K562 (cell line): ENCODE data around the gene DUS4L. TPM values are rescaled to one million over a fixed set of nuclear protein-coding genes. Genes with fewer than 3 reads are reported as not detected.

Experiments used
- ADNP ChIP-seq: fragments of 200-800 bp; sonication (Bioruptor generic); IDR thresholded peaks from 2 replicates; pipeline ENCODE4 v1.6.1; 2016; ENCODE audit warnings: missing genetic modification characterization, missing compliant biosample characterization
- ARID3A ChIP-seq: IDR thresholded peaks from 2 replicates; pipeline ENCODE4 v1.6.1; 2012; ENCODE audit warnings: low read depth, low read length, improper control_type of control experiment, borderline replicate concordance
- BRD4 ChIP-seq: fragments of 200-600 bp; sonication (generic); IDR thresholded peaks from 2 replicates; pipeline ENCODE4 v1.6.1; 2017; ENCODE audit warnings: inconsistent platforms
- CBX1 ChIP-seq: sonication (generic); IDR thresholded peaks from 2 replicates; pipeline ENCODE4 v1.6.1; 2016; ENCODE audit warnings: antibody characterized with exemption, low read depth, mild to moderate bottlenecking
- CGGBP1 ChIP-seq: fragments of 250-450 bp; sonication (Bioruptor Pico); IDR thresholded peaks from 2 replicates; pipeline ENCODE4 v1.9.0; 2021; ENCODE audit warnings: mild to moderate bottlenecking
- CREBBP ChIP-seq: IDR thresholded peaks from one replicate; pipeline ENCODE4 v1.6.1; 2012; ENCODE audit warnings: low read depth, mild to moderate bottlenecking, control low read depth, inconsistent platforms, low read length
- CREM ChIP-seq: IDR thresholded peaks from 2 replicates; pipeline ENCODE4 v1.6.1; 2014; ENCODE audit warnings: antibody characterized with exemption, low read depth
- FOXJ3 ChIP-seq: sonication (generic); formaldehyde crosslinking; IDR thresholded peaks from 2 replicates; pipeline ENCODE4 v1.4.0; 2020; ENCODE audit warnings: mild to moderate bottlenecking, missing genetic modification reagents
- GMEB1 ChIP-seq: fragments of 250-450 bp; sonication (Bioruptor Pico); IDR thresholded peaks from 2 replicates; pipeline ENCODE4 v1.4.0; 2020; ENCODE audit warnings: mild to moderate bottlenecking
- HMGXB4 ChIP-seq: sonication (generic); formaldehyde crosslinking; IDR thresholded peaks from 2 replicates; pipeline ENCODE4 v1.8.1; 2023; ENCODE audit warnings: mild to moderate bottlenecking, missing genetic modification reagents
- JUNB ChIP-seq: fragments of 450-650 bp; formaldehyde crosslinking; conservative IDR thresholded peaks from 2 replicates; pipeline ENCODE4 v1.4.0; 2020; ENCODE audit warnings: mild to moderate bottlenecking
- KLF10 ChIP-seq: fragments of 250-450 bp; sonication (Bioruptor Pico); IDR thresholded peaks from 2 replicates; pipeline ENCODE4 v1.6.1; 2021; ENCODE audit warnings: matching md5 sums
- MEF2A ChIP-seq: IDR thresholded peaks from 2 replicates; pipeline ENCODE4 v1.6.1; 2011; ENCODE audit warnings: low read depth, mild to moderate bottlenecking, low read length, moderate library complexity; ENCODE audit not compliant: control insufficient read depth
- MYNN ChIP-seq, 2 experiments: sonication (generic); formaldehyde crosslinking in 1 of 2; IDR thresholded peaks; 2 replicates each; pipeline versions ENCODE4 v1.5.0 to v1.6.1; 2016 to 2020; ENCODE audit warnings: antibody characterized with exemption in 1 of 2, missing genetic modification reagents in 1 of 2
- NCOA1 ChIP-seq: fragments of 450-650 bp; IDR thresholded peaks from 2 replicates; pipeline ENCODE4 v1.6.1; 2016; ENCODE audit warnings: low read depth
- NCOA6 ChIP-seq: fragments of 450-650 bp; IDR thresholded peaks from 2 replicates; pipeline ENCODE4 v1.6.1; 2017; ENCODE audit warnings: mild to moderate bottlenecking
- NFE2L1 ChIP-seq: fragments of 450-650 bp; IDR thresholded peaks from 2 replicates; pipeline ENCODE4 v1.6.1; 2016; ENCODE audit warnings: missing genetic modification characterization, low read depth, mild to moderate bottlenecking, missing compliant biosample characterization, moderate library complexity, borderline replicate concordance
- NR3C1 ChIP-seq: sonication (generic); formaldehyde crosslinking; IDR thresholded peaks from 2 replicates; pipeline ENCODE4 v1.8.1; 2022; ENCODE audit warnings: missing genetic modification reagents
- SIN3B ChIP-seq: fragments of 450-650 bp; IDR thresholded peaks from 2 replicates; pipeline ENCODE4 v1.6.1; 2017; ENCODE audit warnings: low read depth, mild to moderate bottlenecking, moderate library complexity
- SMAD2 ChIP-seq: fragments of 150-350 bp; IDR thresholded peaks from 2 replicates; pipeline ENCODE4 v1.6.1; 2014; ENCODE audit warnings: low read depth, mild to moderate bottlenecking, low read length
- STAT5A ChIP-seq: IDR thresholded peaks from 2 replicates; pipeline ENCODE4 v1.6.1; 2012; ENCODE audit warnings: low read length, inconsistent platforms, borderline replicate concordance
- TRIM24 ChIP-seq, 2 experiments: fragments of 450-650 bp; IDR thresholded peaks; 2 replicates each; pipeline ENCODE4 v1.6.1; 2016
- XRCC5 ChIP-seq: fragments of 200-400 bp; formaldehyde crosslinking; IDR thresholded peaks from 2 replicates; pipeline ENCODE4 v1.6.1; 2017; ENCODE audit warnings: low read depth, mild to moderate bottlenecking, low read length
- ZFP36 ChIP-seq: fragments of 150-350 bp; IDR thresholded peaks from 2 replicates; pipeline ENCODE4 v1.6.1; 2018; ENCODE audit warnings: low read length, low read depth; ENCODE audit not compliant: partially characterized antibody
- ZNF717 ChIP-seq: fragments of 250-450 bp; sonication (Bioruptor Pico); IDR thresholded peaks from 2 replicates; pipeline ENCODE4 v1.5.0; 2021
- ZNF764 ChIP-seq: fragments of 250-450 bp; sonication (Bioruptor Pico); IDR thresholded peaks from 2 replicates; pipeline ENCODE4 v1.4.0; 2020; ENCODE audit warnings: low read depth, mild to moderate bottlenecking, moderate library complexity
- polyA plus RNA-seq, 8 experiments: library from polyadenylated mRNA; depleted of rRNA in 4 of 8; stranded (reverse) in 5 of 8; unstranded in 3 of 8; fragments of >200 nt; fragmentation: Nextera tagmentation in 2 of 8; fragmentation: Illumina TruSeq in 1 of 8; extraction: Ambion mirVana in 2 of 8; extraction: Trizol in 1 of 8; gene quantifications; 2 replicates each; pipeline versions ENCODE4 v1.2.1 to v1.2.3, GENCODE V29; 2011 to 2014; ENCODE audit warnings: inconsistent platforms in 1 of 8, missing spikeins in 1 of 8
- total RNA-seq, 7 experiments: library from RNA; depleted of rRNA in 6 of 7; stranded (reverse); fragments of >200 nt in 6 of 7; fragmentation: Illumina TruSeq in 2 of 7; extraction: Trizol in 2 of 7; gene quantifications; 2 replicates each; pipeline versions ENCODE4 v1.2.1 to v1.2.3, GENCODE V29; 2011 to 2021; ENCODE audit warnings: low replicate concordance in 1 of 7

Gene DUS4L
- total and polyA plus RNA-seq, 9 of the 15 experiments (the other 6 are each of a cell fraction or from before 2014, with no cell fraction given): 12.2 to 33.6 (median 28.6) TPM

GRCh38 chr7:107563775-107564552 lies at the start of gene DUS4L, which contains the start of gene COG5 (continued):
- peak; percentile 24; the same call in 1 of the 2 replicates for TF ChIP-seq NCOA1
- TF ChIP-seq ZNF717 (CRISPR knock-in tag): no peak
- TF ChIP-seq KLF10: no peak
- peak; percentile 97 for TF ChIP-seq SIN3B
- TF ChIP-seq FOXJ3: no peak
- TF ChIP-seq ADNP: no peak
- TF ChIP-seq CGGBP1 (CRISPR knock-in tag): 0 out of 2 replicates have a peak, but pooled peaks have one; percentile 55
- peak; percentile 89; the same call in 1 of the 2 replicates for TF ChIP-seq HMGXB4
- no peak for TF ChIP-seq NR3C1 (CRISPR knock-in tag)
- no peak; the same call in 1 of the 2 replicates for TF ChIP-seq BRD4
- no peak for TF ChIP-seq MYNN (IDR thresholded peaks at IDR 0.05)
- TF ChIP-seq MYNN (CRISPR knock-in tag; IDR thresholded peaks at IDR 0.05): no peak
- TF ChIP-seq ZFP36: peak; percentile 13
- peak; percentile 60 for TF ChIP-seq CBX1
- peak; percentile 39 for TF ChIP-seq XRCC5
- TF ChIP-seq TRIM24 (IDR thresholded peaks at IDR 0.05): no peak
- no peak for TF ChIP-seq ARID3A
- no peak for TF ChIP-seq CREBBP
- peak; percentile 100 for TF ChIP-seq CREM
- peak; percentile 75; the same call in 1 of the 2 replicates for TF ChIP-seq ZNF764
- no peak for TF ChIP-seq MEF2A
- TF ChIP-seq JUNB (CRISPR knock-in tag): no peak
- no peak for TF ChIP-seq NCOA6
- no peak for TF ChIP-seq SMAD2
- peak; percentile 7; the same call in 1 of the 2 replicates for TF ChIP-seq STAT5A
- no peak for TF ChIP-seq NFE2L1
- TF ChIP-seq GMEB1 (CRISPR knock-in tag): no peak
